K562 (cell line): ENCODE measurements around the gene SLC30A10. TPM values are rescaled to one million over a fixed set of nuclear protein-coding genes. Genes with fewer than 3 reads are reported as not detected.

Experiments used
- CCAR2 ChIP-seq: fragments of 200-400 bp; formaldehyde crosslinking; IDR thresholded peaks from 2 replicates; pipeline ENCODE4 v1.6.1; 2017; ENCODE audit warnings: mild to moderate bottlenecking, low read depth, low read length
- CHD2 ChIP-seq: IDR thresholded peaks from 2 replicates; pipeline ENCODE4 v1.6.1; 2011; ENCODE audit warnings: low read depth, low read length
- ELF2 ChIP-seq: fragments of 250-450 bp; sonication (Bioruptor Pico); IDR thresholded peaks from 2 replicates; pipeline ENCODE4 v1.5.0; 2021; ENCODE audit warnings: mild to moderate bottlenecking
- ZNF561 ChIP-seq: fragments of 450-650 bp; formaldehyde crosslinking; conservative IDR thresholded peaks from 2 replicates; pipeline ENCODE4 v1.4.0; 2020; ENCODE audit warnings: mild to moderate bottlenecking, moderate library complexity
- ZNF57 ChIP-seq: fragments of 450-650 bp; formaldehyde crosslinking; IDR thresholded peaks from 2 replicates; pipeline ENCODE4 v1.4.0; 2020; ENCODE audit warnings: mild to moderate bottlenecking, moderate library complexity
- polyA plus RNA-seq, 8 experiments: library from polyadenylated mRNA; depleted of rRNA in 4 of 8; stranded (reverse) in 5 of 8; unstranded in 3 of 8; fragments of >200 nt; fragmentation: Nextera tagmentation in 2 of 8; fragmentation: Illumina TruSeq in 1 of 8; extraction: Ambion mirVana in 2 of 8; extraction: Trizol in 1 of 8; gene quantifications; 2 replicates each; pipeline versions ENCODE4 v1.2.1 to v1.2.3, GENCODE V29; 2011 to 2014; ENCODE audit warnings: inconsistent platforms in 1 of 8, missing spikeins in 1 of 8
- total RNA-seq, 7 experiments: library from RNA; depleted of rRNA in 6 of 7; stranded (reverse); fragments of >200 nt in 6 of 7; fragmentation: Illumina TruSeq in 2 of 7; extraction: Trizol in 2 of 7; gene quantifications; 2 replicates each; pipeline versions ENCODE4 v1.2.1 to v1.2.3, GENCODE V29; 2011 to 2021; ENCODE audit warnings: low replicate concordance in 1 of 7
- TF ChIP-seq, protein P1 (sequence below): fragments of 200-800 bp; sonication (Bioruptor generic); IDR thresholded peaks from 2 replicates; pipeline ENCODE4 v1.6.1; 2017; ENCODE audit warnings: missing genetic modification characterization, missing compliant biosample characterization
- TF ChIP-seq, protein P2 (sequence below), 3 experiments: fragments of 200-800 bp in 1 of 3; fragments of 250-450 bp in 1 of 3; fragments of 450-650 bp in 1 of 3; sonication (Bioruptor Pico) in 1 of 3; sonication (Bioruptor generic) in 1 of 3; formaldehyde crosslinking in 1 of 3; IDR thresholded peaks; 2 replicates each; pipeline versions ENCODE4 v1.6.1 to v1.8.0; 2016 to 2022; ENCODE audit warnings: mild to moderate bottlenecking in 2 of 3, missing genetic modification characterization in 2 of 3, missing compliant biosample characterization in 1 of 3, moderate library complexity in 1 of 3
- TF ChIP-seq, protein P3 (sequence below): fragments of 450-650 bp; formaldehyde crosslinking; IDR thresholded peaks from 2 replicates; pipeline ENCODE4 v1.4.0; 2022; ENCODE audit warnings: missing genetic modification characterization
- TF ChIP-seq, protein P4 (sequence below): IDR thresholded peaks from 2 replicates; pipeline ENCODE4 v1.6.1; 2016; ENCODE audit warnings: missing genetic modification characterization, missing compliant biosample characterization

The SLC30A10 gene
- total and polyA plus RNA-seq, 9 of the 15 experiments (the other 6 are each of a cell fraction or from before 2014, with no cell fraction given): 2.6 to 11.3 (median 7.1) TPM

DNA sequence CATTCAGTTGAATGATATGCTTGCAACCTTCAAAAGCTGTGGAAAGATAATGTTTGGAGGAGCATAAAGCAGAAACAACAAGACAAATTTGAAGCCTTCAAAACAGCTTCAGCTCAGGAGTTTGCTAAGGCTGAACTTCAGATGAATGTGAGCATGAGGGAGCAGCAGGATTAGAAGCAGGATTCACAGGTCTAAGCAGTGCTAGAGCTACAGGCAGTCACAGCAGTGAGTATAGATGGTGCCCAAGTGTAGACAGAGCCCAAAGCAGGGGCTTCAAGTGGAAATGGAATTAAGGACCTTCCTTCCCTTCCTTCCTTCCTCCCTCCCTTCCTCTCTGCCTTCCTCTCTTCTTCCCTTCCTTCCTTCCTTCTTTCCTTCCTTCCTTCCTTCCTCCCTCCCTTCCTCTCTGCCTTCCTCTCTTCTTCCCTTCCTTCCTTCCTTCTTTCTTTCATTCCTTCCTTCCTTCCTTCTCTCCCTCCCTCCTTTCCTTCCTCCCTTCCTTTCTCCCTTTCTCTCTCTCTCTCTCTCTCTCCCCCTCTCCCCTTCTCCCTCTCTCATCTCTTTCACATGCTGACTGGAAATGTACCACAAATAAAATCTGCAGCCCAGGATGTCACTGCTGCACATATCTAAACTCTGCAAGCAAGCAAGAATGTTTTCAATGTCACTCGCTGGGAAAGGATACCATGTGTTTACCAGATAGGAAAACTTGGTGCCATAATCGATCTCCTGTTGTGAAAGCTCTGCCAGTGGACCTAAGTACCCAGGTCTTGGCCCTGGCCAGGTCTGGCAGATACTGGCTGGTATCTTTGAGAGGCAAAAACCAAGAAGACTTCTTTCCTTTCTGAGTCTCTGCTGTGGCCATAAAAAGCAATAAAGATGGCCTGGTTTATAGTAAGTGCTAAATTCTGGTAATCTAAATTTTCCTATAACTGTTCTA is 13.1 kb upstream of the SLC30A10 start (continued):
- TF ChIP-seq, protein P1, sequence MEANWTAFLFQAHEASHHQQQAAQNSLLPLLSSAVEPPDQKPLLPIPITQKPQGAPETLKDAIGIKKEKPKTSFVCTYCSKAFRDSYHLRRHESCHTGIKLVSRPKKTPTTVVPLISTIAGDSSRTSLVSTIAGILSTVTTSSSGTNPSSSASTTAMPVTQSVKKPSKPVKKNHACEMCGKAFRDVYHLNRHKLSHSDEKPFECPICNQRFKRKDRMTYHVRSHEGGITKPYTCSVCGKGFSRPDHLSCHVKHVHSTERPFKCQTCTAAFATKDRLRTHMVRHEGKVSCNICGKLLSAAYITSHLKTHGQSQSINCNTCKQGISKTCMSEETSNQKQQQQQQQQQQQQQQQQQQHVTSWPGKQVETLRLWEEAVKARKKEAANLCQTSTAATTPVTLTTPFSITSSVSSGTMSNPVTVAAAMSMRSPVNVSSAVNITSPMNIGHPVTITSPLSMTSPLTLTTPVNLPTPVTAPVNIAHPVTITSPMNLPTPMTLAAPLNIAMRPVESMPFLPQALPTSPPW (CRISPR knock-in tag): no peak
- TF ChIP-seq ZNF561: no peak
- TF ChIP-seq, protein P2, sequence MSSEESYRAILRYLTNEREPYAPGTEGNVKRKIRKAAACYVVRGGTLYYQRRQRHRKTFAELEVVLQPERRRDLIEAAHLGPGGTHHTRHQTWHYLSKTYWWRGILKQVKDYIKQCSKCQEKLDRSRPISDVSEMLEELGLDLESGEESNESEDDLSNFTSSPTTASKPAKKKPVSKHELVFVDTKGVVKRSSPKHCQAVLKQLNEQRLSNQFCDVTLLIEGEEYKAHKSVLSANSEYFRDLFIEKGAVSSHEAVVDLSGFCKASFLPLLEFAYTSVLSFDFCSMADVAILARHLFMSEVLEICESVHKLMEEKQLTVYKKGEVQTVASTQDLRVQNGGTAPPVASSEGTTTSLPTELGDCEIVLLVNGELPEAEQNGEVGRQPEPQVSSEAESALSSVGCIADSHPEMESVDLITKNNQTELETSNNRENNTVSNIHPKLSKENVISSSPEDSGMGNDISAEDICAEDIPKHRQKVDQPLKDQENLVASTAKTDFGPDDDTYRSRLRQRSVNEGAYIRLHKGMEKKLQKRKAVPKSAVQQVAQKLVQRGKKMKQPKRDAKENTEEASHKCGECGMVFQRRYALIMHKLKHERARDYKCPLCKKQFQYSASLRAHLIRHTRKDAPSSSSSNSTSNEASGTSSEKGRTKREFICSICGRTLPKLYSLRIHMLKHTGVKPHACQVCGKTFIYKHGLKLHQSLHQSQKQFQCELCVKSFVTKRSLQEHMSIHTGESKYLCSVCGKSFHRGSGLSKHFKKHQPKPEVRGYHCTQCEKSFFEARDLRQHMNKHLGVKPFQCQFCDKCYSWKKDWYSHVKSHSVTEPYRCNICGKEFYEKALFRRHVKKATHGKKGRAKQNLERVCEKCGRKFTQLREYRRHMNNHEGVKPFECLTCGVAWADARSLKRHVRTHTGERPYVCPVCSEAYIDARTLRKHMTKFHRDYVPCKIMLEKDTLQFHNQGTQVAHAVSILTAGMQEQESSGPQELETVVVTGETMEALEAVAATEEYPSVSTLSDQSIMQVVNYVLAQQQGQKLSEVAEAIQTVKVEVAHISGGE (CRISPR knock-in tag; IDR thresholded peaks at IDR 0.05): no peak
- TF ChIP-seq, protein P3, sequence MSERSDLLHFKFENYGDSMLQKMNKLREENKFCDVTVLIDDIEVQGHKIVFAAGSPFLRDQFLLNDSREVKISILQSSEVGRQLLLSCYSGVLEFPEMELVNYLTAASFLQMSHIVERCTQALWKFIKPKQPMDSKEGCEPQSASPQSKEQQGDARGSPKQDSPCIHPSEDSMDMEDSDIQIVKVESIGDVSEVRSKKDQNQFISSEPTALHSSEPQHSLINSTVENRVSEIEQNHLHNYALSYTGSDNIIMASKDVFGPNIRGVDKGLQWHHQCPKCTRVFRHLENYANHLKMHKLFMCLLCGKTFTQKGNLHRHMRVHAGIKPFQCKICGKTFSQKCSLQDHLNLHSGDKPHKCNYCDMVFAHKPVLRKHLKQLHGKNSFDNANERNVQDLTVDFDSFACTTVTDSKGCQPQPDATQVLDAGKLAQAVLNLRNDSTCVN (CRISPR knock-in tag): 0 out of 2 replicates have a peak, but pooled peaks have one; percentile 52
- TF ChIP-seq CHD2: no peak
- TF ChIP-seq ELF2 (CRISPR knock-in tag): no peak
- TF ChIP-seq CCAR2: no peak
- TF ChIP-seq ZNF57 (CRISPR knock-in tag): no peak
- TF ChIP-seq, protein P4, sequence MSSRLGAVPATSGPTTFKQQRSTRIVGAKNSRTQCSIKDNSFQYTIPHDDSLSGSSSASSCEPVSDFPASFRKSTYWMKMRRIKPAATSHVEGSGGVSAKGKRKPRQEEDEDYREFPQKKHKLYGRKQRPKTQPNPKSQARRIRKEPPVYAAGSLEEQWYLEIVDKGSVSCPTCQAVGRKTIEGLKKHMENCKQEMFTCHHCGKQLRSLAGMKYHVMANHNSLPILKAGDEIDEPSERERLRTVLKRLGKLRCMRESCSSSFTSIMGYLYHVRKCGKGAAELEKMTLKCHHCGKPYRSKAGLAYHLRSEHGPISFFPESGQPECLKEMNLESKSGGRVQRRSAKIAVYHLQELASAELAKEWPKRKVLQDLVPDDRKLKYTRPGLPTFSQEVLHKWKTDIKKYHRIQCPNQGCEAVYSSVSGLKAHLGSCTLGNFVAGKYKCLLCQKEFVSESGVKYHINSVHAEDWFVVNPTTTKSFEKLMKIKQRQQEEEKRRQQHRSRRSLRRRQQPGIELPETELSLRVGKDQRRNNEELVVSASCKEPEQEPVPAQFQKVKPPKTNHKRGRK (tag): peak; percentile 90
